ENCODE data around the gene DAPK1.

DAPK1 gene

DNA sequence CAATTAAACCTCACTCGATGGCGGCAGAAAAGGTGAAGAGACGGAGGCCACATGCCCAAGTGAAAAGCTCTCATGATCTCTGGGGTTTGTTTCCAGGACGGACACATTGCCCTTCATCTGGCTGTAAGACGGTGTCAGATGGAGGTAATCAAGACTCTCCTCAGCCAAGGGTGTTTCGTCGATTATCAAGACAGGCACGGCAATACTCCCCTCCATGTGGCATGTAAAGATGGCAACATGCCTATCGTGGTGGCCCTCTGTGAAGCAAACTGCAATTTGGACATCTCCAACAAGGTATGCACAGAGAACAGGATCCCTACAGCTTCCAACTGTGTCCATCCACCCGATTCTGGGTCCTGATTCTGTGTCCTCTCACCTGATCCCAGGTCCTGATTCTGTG, 153.8 kb downstream of the DAPK1 start:
- TF ChIP-seq, protein P1, sequence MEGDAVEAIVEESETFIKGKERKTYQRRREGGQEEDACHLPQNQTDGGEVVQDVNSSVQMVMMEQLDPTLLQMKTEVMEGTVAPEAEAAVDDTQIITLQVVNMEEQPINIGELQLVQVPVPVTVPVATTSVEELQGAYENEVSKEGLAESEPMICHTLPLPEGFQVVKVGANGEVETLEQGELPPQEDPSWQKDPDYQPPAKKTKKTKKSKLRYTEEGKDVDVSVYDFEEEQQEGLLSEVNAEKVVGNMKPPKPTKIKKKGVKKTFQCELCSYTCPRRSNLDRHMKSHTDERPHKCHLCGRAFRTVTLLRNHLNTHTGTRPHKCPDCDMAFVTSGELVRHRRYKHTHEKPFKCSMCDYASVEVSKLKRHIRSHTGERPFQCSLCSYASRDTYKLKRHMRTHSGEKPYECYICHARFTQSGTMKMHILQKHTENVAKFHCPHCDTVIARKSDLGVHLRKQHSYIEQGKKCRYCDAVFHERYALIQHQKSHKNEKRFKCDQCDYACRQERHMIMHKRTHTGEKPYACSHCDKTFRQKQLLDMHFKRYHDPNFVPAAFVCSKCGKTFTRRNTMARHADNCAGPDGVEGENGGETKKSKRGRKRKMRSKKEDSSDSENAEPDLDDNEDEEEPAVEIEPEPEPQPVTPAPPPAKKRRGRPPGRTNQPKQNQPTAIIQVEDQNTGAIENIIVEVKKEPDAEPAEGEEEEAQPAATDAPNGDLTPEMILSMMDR (IDR thresholded peaks at IDR 0.05; ENCODE audit: insufficient read depth, low read length, missing control alignments) = no peak
- POLR2A ChIA-PET = no interaction called here

DNA sequence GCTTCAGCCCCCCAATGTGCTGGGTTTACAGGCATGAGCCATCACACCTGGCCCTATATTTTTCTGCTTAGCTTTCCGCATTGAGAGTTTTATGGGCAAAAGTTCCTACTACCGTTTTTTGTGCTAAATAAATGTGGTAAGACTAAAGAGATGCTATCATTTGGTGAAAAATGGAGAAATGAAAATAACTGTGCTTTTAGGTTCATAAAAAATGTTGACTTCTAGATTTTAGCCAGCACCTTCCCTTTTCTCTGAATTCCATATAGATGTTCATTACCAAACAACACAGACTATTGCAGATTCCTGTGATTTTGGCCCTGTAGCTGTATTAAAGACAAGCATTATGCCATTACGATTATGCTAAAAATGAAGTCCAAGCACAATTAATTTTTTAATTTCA, 156.3 kb downstream of the DAPK1 start:
- H3K4me3 ChIP-seq (ENCODE audit: low read depth, low read length) = no peak overlapping the region
- TF ChIP-seq, protein P1 (IDR thresholded peaks at IDR 0.05; ENCODE audit: insufficient read depth, low read length, missing control alignments) = no peak
- ChIA-PET CTCF (interaction anchor here (1.4 kb wide), 1 partner anchor 9 kb away, joined by 7 read pairs; no protein-coding TSS in a partner anchor), POLR2A (no interaction called here)
- no peak for DNase-seq (ENCODE audit: low read depth, low spot score)

More for the DNA sequence above, 153.8 kb downstream of the DAPK1 start:
- H3K4me3 ChIP-seq (ENCODE audit: low read depth, low read length) = no peak overlapping the region
- CTCF ChIA-PET = no interaction called here
- no peak for DNase-seq (ENCODE audit: low read depth, low spot score)

DNA sequence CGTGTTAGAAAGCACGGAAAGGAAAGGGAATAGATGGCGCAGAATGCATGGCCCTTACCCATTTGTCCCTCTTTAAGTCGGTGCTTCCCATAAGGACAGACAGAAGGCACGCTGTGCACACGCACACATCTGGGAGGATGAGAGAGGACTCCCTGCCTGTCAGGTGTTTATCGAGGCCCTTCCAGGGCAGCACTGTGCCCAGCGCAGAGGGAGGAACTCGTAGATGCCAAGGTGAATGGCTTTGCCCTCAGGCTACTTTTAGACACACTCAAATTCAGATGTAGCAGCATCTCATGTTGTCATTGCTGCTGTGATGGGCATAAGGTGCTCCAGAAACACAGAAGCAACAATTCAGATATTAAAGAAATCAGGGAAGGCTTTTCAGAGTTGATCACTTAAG, 158.1 kb downstream of the DAPK1 start:
- ChIA-PET POLR2A (no interaction called here), CTCF (interaction anchor here (1.4 kb wide), 1 partner anchor 21 kb away, joined by 4 read pairs; no protein-coding TSS in a partner anchor)
- H3K4me3 ChIP-seq (ENCODE audit: low read depth, low read length) = no peak overlapping the region
- no peak for DNase-seq (ENCODE audit: low read depth, low spot score)
- TF ChIP-seq, protein P1 (IDR thresholded peaks at IDR 0.05; ENCODE audit: insufficient read depth, low read length, missing control alignments) = no peak

DNA sequence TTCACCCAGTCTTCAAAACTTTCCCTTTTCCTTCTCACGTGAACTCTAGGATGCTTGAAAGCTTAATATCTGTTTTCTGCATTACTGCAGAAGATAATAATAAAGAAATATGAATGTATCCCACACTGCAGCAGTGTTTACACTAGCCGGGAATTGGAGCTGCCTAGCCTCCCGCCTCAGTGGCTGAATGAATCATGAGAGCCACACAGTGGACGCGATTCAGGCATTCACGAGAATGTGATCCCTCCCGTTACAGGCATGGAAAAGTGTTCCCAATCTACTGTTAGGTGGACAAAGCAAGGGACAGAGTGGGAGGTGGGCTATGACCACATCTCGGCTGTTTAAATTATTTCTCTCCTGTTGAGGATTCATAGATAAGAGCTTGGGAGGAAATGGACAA, 158.8 kb downstream of the DAPK1 start:
- no peak for DNase-seq (ENCODE audit: low read depth, low spot score)
- H3K4me3 ChIP-seq (ENCODE audit: low read depth, low read length) = no peak overlapping the region
- TF ChIP-seq, protein P1 (IDR thresholded peaks at IDR 0.05; ENCODE audit: insufficient read depth, low read length, missing control alignments) = no peak
- POLR2A ChIA-PET = no interaction called here
- CTCF ChIA-PET = interaction anchor here (0.8 to 1.4 kb wide), 2 partner anchors 20 to 1242 kb away, joined by 3 to 4 read pairs; no protein-coding TSS in a partner anchor

DNA sequence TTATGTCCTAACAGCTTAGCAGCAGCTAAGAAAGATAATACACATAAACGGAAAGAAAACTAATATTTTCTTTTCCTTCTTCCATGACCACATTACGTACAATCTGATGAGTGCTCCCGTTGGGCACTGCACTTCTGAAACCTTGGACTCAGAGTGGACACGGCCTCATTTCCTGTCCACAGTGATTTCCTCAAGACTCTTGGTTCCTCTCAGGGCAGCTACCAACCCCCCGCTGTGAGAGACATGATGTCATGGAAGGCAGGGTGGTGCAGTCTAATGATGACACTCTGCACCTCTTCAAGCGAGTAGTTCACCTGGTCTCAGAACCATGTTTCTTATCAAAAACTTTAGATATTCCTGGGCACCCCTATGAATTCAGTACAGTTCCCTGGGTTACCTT, 159.5 kb downstream of the DAPK1 start:
- H3K4me3 ChIP-seq (ENCODE audit: low read depth, low read length) = no peak overlapping the region
- no peak for DNase-seq (ENCODE audit: low read depth, low spot score)
- CTCF ChIA-PET = interaction anchor here (1.4 kb wide), 1 partner anchor 20 kb away, joined by 4 read pairs; no protein-coding TSS in a partner anchor
- TF ChIP-seq, protein P1 (IDR thresholded peaks at IDR 0.05; ENCODE audit: insufficient read depth, low read length, missing control alignments) = no peak
- POLR2A ChIA-PET = no interaction called here

DNA sequence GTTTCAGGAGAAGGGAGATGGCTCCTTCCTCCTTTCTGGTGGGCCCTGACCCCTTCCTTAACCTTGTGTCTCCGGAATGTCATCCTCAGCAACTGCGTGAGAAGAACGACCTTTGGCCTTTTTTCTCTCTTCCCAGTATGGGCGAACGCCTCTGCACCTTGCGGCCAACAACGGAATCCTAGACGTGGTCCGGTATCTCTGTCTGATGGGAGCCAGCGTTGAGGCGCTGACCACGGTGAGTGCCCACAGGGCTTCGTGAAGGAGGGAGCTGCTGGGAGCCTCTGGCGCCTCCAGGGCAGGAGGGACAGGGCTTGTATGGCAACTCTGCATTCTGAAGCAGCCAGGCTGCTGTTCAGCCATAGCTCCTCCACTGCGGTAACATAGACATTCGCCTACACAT, 160.2 kb downstream of the DAPK1 start:
- ChIA-PET CTCF (interaction anchor here (1.1 to 1.5 kb wide), 3 partner anchors 26 to 1243 kb away, joined by 3 read pairs; partner anchors contain the start of gene DAPK1), POLR2A (no interaction called here)
- no peak overlapping the region for H3K4me3 ChIP-seq (ENCODE audit: low read depth, low read length)
- TF ChIP-seq, protein P1 (IDR thresholded peaks at IDR 0.05; ENCODE audit: insufficient read depth, low read length, missing control alignments) = no peak
- DNase-seq (ENCODE audit: low read depth, low spot score) = no peak
